ENCODE results near the gene IRGM. TPM values are rescaled to one million over a fixed set of nuclear protein-coding genes. Genes with fewer than 3 reads are reported as not detected.
A peak's percentile ranks its signal among the peaks of the same experiment; 100 is the strongest.
"Not testable (repeated sequence)": the region's sequence is repeated elsewhere in the genome, so short reads cannot be mapped to it uniquely, and the experiment has no call there.

The IRGM gene, protein sequence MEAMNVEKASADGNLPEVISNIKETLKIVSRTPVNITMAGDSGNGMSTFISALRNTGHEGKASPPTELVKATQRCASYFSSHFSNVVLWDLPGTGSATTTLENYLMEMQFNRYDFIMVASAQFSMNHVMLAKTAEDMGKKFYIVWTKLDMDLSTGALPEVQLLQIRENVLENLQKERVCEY
- total RNA-seq (ENCODE audit: insufficient read depth, low replicate concordance), result 8.2 TPM

- DNase-seq (ENCODE audit: low spot score), result not testable (repeated sequence)
Observed at GRCh38 chr5:150846308-150846653, at the start of gene IRGM. TSS of gene IRGM (plus strand) at chr5:150846521. CDS start at chr5:150848124, 1,603 bp downstream.

DNA sequence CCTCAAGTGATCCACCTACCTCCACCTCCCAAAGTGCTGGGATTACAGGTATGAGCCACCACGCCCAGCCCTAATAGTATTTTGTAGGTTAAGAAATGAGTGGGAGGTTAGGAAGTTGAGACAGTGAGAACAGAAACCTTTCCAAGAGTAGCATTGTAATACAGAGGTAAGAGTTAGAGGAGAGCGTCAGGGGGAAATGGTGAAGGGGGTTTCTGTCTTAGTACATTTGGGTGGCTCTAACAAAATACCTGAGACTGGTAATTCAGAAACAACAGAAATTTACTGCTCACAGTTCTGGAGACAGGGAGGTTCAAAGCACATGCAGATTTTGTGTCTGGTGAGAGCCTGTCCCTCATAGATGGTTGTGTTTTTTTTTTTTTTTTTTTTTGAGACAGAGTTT lies 48.9 kb upstream of the IRGM start:
- no peak for DNase-seq (ENCODE audit: low spot score)

- peak; percentile 80 for DNase-seq (ENCODE audit: low spot score)
Observed at GRCh38 chr5:150801117-150801927, 45.0 kb upstream of the IRGM start.

DNA sequence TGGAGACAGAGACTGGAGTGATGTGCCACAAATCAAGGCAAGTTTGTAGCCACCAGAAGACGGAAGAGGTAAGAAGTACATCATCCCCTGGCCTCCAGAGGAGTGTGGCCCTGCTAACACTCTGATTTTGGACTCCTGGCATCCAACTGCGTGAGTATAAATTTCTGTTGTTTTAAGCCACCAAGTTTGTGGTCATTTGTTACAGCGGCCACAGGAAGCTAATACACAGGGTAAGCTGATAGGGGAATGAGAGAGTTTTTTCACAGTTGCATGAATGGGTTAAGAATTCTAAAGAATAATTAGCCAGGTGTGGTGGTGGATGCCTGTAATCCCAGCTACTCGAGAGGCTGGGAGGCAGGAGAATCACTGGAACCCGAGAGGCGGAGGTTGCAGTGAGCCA lies 41.9 kb upstream of the IRGM start:
- no peak for DNase-seq (ENCODE audit: low spot score)

- DNase-seq (ENCODE audit: low spot score), result no peak
Observed at GRCh38 chr5:150809363-150809762, 37.0 kb upstream of the IRGM start.

DNA sequence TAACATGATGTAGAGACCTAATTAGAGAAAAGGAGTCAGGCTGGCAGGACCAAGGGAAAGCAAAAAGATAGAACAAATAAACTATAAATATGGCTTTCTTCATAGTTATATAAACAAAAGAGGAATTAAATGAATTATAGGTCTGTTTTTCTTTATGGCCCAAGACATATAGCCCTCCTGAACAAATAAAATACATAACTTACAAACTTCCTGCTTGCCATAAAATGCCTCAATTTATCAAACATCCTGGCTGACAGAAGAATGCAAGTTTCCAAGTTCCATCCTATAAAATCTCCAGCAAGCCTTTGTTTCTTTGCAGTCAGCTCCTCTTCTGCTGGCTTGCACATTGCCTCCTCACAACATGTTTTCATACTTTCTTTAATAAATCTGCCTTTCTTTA lies 31.3 kb upstream of the IRGM start:
- no peak for DNase-seq (ENCODE audit: low spot score)

GRCh38 chr5:150816946-150817345 lies 29.4 kb upstream of the IRGM start:
- no peak for DNase-seq (ENCODE audit: low spot score)

GRCh38 chr5:150829744-150830143 lies 16.6 kb upstream of the IRGM start:
- DNase-seq (ENCODE audit: low spot score), result no peak

- not testable (repeated sequence) for DNase-seq (ENCODE audit: low spot score)
Observed at GRCh38 chr5:150831821-150832220, 14.5 kb upstream of the IRGM start.

GRCh38 chr5:150836064-150836463 lies 10.3 kb upstream of the IRGM start:
- no peak for DNase-seq (ENCODE audit: low spot score)

DNA sequence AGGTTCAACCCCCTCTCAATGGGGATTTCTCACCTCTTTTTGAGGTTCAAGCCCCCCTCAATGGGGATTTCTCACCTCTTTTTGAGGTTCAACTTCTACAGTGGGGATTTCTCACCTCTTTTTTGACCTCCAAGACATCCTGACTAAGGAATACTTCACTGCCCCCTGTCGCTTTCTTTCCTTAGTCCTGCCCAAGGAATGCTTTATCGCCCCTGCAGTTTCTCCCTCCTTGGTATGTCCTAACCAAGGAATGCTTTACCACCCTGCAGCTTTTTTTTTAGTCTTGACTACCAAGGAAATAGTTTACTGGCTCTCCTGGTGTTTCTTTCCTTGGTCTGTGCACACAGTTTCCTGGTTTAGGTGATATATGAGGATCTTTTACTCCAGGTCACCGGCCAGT lies 9.6 kb upstream of the IRGM start:
- no peak for DNase-seq (ENCODE audit: low spot score)

GRCh38 chr5:150845185-150845859 lies 999 bp upstream of the IRGM start:
- not testable (repeated sequence) for DNase-seq (ENCODE audit: low spot score)

DNA sequence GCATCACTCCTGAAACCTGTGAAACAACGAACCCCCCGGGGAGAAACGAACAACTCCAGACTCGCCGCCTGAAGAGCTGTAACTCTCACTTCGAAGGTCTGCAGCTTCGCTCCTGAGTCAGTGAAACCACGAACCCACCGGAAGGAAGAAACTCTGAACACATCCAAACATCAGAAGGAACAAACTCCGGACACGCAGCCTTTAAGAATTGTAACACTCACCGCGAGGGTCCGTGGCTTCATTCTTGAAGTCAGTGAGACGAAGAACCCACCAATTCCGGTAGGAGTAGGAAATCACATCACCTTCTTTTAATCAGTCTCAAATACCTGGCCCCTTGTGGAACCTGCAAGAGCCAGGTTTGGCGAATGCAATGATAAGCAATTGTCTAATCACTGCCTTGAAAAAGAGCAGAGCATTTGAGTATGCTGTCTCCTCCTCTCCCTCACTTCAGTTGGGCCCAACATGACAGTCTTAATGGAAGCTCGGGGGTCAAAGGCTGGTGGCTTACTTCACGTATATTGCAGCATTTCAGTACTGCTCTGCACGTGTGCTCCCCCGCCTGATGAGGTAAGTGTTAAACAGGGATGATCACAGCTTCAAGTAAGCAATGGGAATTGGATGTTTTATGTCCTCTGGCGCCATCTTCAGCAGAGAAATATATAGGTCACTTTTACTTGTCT lies 473 bp downstream of the IRGM start:
- DNase-seq (ENCODE audit: low spot score), result peak; percentile 90

DNA sequence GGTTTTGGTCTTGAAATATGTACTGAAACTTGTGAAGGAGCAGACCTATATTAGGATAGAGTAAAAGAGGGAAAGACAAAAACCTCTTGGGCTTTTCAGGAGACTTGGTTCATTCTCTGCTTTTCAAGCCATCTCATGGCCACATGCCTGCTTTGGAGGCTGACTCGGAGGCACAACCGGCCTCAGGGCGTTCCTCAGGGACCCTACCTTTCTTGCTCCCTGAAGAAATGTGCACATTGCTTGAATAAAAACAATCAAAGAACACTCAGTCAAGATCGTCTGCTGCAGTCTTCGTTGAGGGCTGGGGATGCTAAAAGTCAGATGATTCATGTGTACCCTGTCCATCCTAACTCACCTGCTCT lies 994 bp downstream of the IRGM start:
- DNase-seq (ENCODE audit: low spot score), result no peak

GRCh38 chr5:150848271-150848670 lies 1.9 kb downstream of the IRGM start:
- no peak for DNase-seq (ENCODE audit: low spot score)

DNA sequence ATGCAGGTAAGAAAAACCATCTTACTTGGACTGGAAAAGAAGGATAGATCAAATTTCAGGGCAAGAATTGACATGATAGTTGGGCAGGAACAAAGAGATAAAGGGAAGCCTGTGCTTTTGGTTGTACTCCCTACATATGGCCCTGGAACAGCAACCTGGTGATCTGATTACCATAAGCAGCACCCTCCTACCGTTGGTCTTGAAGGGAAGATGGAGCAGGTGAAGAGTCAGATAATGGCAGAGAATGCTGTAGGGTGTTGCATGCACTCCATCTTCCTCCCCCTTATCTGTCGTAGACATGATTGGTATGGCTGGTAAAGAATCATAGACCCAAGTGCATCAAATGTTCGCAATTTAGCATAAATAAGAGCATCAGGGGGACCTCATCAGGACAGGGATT lies 4.7 kb downstream of the IRGM start:
- no peak for DNase-seq (ENCODE audit: low spot score)

GRCh38 chr5:150853561-150853960 lies 7.2 kb downstream of the IRGM start:
- DNase-seq (ENCODE audit: low spot score), result no peak

GRCh38 chr5:150856700-150857099 lies 10.4 kb downstream of the IRGM start:
- DNase-seq (ENCODE audit: low spot score), result not testable (repeated sequence)

GRCh38 chr5:150860246-150860821 lies 14.0 kb downstream of the IRGM start:
- no peak for DNase-seq (ENCODE audit: low spot score)

GRCh38 chr5:150862070-150862469 lies 15.7 kb downstream of the IRGM start:
- DNase-seq (ENCODE audit: low spot score), result no peak

GRCh38 chr5:150879358-150879757 lies 33.0 kb downstream of the IRGM start:
- no peak for DNase-seq (ENCODE audit: low spot score)
